Measurements from ENCODE around the gene ATG9A. TPM values are rescaled to one million over a fixed set of nuclear protein-coding genes. Genes with fewer than 3 reads are reported as not detected.

Gene ATG9A
- total and polyA plus RNA-seq, 9 of the 15 experiments (the other 6 are each of a cell fraction or from before 2014, with no cell fraction given), result 0.25 to 65.6 (median 23.4) TPM

DNA sequence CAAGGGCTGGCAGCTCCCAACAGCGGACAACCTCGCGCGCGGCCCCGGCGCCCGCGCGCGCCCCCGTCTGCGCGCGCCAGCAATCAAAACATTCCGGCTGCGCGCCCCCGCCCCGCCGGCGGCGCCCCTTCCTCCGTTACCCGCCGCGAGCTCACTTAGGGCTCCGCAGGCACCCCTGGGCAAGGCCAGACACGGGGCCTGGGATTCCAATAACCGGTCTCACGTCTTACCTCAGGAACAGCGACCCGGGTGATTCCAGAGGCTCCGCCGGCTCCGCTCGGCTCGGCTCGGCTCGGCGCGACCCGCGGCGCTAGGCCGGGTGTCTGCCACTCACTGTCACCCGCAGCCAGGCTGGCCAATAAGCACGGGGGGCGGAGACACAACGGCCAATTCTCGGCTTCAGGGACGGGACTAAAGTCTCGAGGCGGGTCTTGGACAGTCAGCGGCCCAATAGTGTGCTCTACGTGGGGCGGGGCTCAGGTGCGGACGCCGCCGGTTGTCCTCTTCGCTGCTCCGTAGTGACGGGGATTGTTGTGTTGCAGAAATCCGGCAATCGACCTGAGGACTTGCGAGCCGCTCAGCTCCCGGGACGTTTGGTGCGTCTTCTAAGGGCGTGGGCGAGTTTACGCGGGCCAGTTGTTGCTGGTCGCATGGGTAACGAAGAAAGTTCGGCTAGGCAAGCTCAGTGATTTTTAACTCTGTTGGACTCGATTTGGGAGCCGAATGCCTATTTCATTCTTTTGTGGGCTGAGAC is at the start of gene ATG9A, which contains the start of gene ANKZF1 (continued):
- TF ChIP-seq ZNF407 (IDR thresholded peaks at IDR 0.05; ENCODE audit: low read depth) (peak; percentile 95), ZBTB8A (IDR thresholded peaks at IDR 0.05; ENCODE audit: partially characterized antibody) (no peak), KDM5B (IDR thresholded peaks at IDR 0.05; ENCODE audit: insufficient replicate concordance, low read depth, low read length) (peak; percentile 68), HMG20A (CRISPR knock-in tag; conservative IDR thresholded peaks at IDR 0.05) (no peak), ZNF79 (CRISPR knock-in tag; IDR thresholded peaks at IDR 0.05; ENCODE audit: low read depth) (no peak), RREB1 (CRISPR knock-in tag; IDR thresholded peaks at IDR 0.05) (no peak), E2F3 (CRISPR knock-in tag; IDR thresholded peaks at IDR 0.05) (0 out of 2 replicates have a peak, but pooled peaks have one; percentile 53), TCFL5 (CRISPR knock-in tag; conservative IDR thresholded peaks at IDR 0.05) (no peak), BRD4 (IDR thresholded peaks at IDR 0.05) (no peak), BACH1 (tag; IDR thresholded peaks at IDR 0.05) (peak; percentile 79; the same call in 1 of the 2 replicates), CC2D1A (IDR thresholded peaks at IDR 0.05) (no peak), ZNF561 (CRISPR knock-in tag; conservative IDR thresholded peaks at IDR 0.05) (no peak), TCF3 (CRISPR knock-in tag; IDR thresholded peaks at IDR 0.05) (no peak), FOXP1 (CRISPR knock-in tag; IDR thresholded peaks at IDR 0.05) (no peak)
